Subcutaneous adipose tissue (tissue), 4 donors: Measurements from ENCODE around the gene GFI1. TPM values are rescaled to one million over a fixed set of nuclear protein-coding genes. Genes with fewer than 3 reads are reported as not detected.

Experiments
- CTCF ChIP-seq: fragments of 450-650 bp; IDR thresholded peaks from one replicate; pipeline ENCODE4 v1.5.1; 2016; ENCODE audit warnings: low read depth, mild to moderate bottlenecking, control low read depth, antibody characterized with exemption, moderate library complexity
- total RNA-seq, 4 donors: library from RNA; depleted of rRNA; stranded (reverse); fragments of >200 nt; gene quantifications; one replicate each; pipeline ENCODE4 v1.1.0, GENCODE V29; 2016

The GFI1 gene
- total RNA-seq, 4 donors from 2014 or later: 0.44 to 1.6 (median 0.68) TPM; not detected in 1

- TF ChIP-seq CTCF: no peak
These were observed 45.4 kb downstream of the GFI1 start for GRCh38 chr1:92441316-92441696.

GRCh38 chr1:92439291-92439690 is 47.4 kb downstream of the GFI1 start:
- TF ChIP-seq CTCF: no peak

GRCh38 chr1:92430030-92430429 is 56.7 kb downstream of the GFI1 start:
- TF ChIP-seq CTCF: no peak

GRCh38 chr1:92425617-92426016 is 61.1 kb downstream of the GFI1 start:
- TF ChIP-seq CTCF: no peak

Other genes starting within 250 kb of the GFI1 start
- 1 to 10 TPM; 6.4 to 8.6 (median 7.0) TPM for gene GLMN, start 187.9 kb downstream of the GFI1 start, total RNA-seq
- 1 to 10 TPM; 3.8 to 9.2 (median 8.6) TPM for gene RPAP2, start 187.9 kb downstream of the GFI1 start, total RNA-seq